Psoas muscle (tissue), 8 donors: ENCODE measurements around the gene RBP5. TPM values are rescaled to one million over a fixed set of nuclear protein-coding genes. Genes with fewer than 3 reads are reported as not detected.

Experiments used
- ATAC-seq, 4 donors: fragments of 200-7000 bp; cut with Tn5 transposase; one replicate each; pipeline ENCODE4 v1.9.1; 2020; ENCODE audit warnings: moderate library complexity in 3 of 4, mild to moderate bottlenecking in 2 of 4
- DNase-seq, 2 donors: peaks; one replicate each; pipeline ENCODE4 v3.0.0-alpha.2; 2020
- H3K27ac ChIP-seq: fragments of 200-600 bp; one replicate; pipeline ENCODE4 v1.8.0; 2022
- H3K27me3 ChIP-seq, 3 donors: fragments of 200-600 bp in 1 of 3; one replicate each; pipeline versions ENCODE4 v1.6.1 to v1.8.0; 2013 to 2022; ENCODE audit warnings: low read length in 2 of 3, mild to moderate bottlenecking in 2 of 3, moderate library complexity in 1 of 3; ENCODE audit not compliant: insufficient read depth in 3 of 3
- H3K36me3 ChIP-seq, 2 donors: fragments of 200-600 bp in 1 of 2; one replicate each; pipeline versions ENCODE4 v1.6.1 to v1.8.0; 2013 to 2022; ENCODE audit warnings: low read depth in 1 of 2, mild to moderate bottlenecking in 1 of 2, moderate library complexity in 1 of 2; ENCODE audit not compliant: insufficient read depth in 1 of 2
- H3K4me1 ChIP-seq: fragments of 200-600 bp; one replicate; pipeline ENCODE4 v1.8.0; 2022
- H3K4me3 ChIP-seq: fragments of 200-600 bp; one replicate; pipeline ENCODE4 v1.8.0; 2022; ENCODE audit warnings: mild to moderate bottlenecking
- H3K9me3 ChIP-seq: fragments of 200-600 bp; one replicate; pipeline ENCODE4 v1.8.0; 2022
- CTCF ChIP-seq: fragments of 200-600 bp; IDR thresholded peaks from one replicate; pipeline ENCODE4 v1.8.0; 2022; ENCODE audit warnings: antibody characterized with exemption
- whole genome bisulfite sequencing, 3 donors: extraction: QIAGEN DNeasy Blood & Tissue Kit; methylation state at CpG; one replicate each; pipeline versions ENCODE4 v1.1.6 to v1.1.7; 2013; 5-methylcytosine and 5-hydroxymethylcytosine counted together
- intact Hi-C, 2 donors: fragments of 100-400 bp; cut with DNase I; formaldehyde crosslinking; loops; one replicate each; pipeline versions ENCODE4 v1.11.0 to v1.14.2; 2022
- polyA plus RNA-seq, 3 donors: library from polyadenylated mRNA; stranded (reverse); fragments of 200-250 nt; gene quantifications; one replicate each; pipeline ENCODE4 v1.2.3, GENCODE V29; 2013
- total RNA-seq, 4 donors: library from RNA; stranded (reverse); fragmentation: NEBNext Ultra II Directional in 2 of 4; extraction: Animal tissue kit (Norgen Biotek cat#: 25700) in 2 of 4; gene quantifications; one replicate each; pipeline versions ENCODE4 v1.2.1 to v1.2.4, GENCODE V29; 2021 to 2023
- donor health status: healthy with polysubstance abuse.
- donor health status: DM: no; HTN: no; CAD: no; lungs with moderate emphysema.
- donor health status: Bipolar disorder and iron deficiency.
- donor health status: healthy.
- donor health status: DM: yes; HTN: yes; CAD: no.
- donor health status: DM: no; HTN: no; CAD: no.
- donor health status: DM: no; HTN: no; CAD: no.
- donor health status: DM: yes; HTN: yes; CAD: no.

Gene RBP5
- total and polyA plus RNA-seq, 7 donors, result 0.18 to 1.4 (median 0.61) TPM; not detected in 2

- Histone ChIP-seq H3K27ac (no peak overlapping the region), H3K4me1 (no peaks in the 10 kb centered on the region), H3K36me3 (no peaks in the 10 kb centered on the region), H3K4me3 (no peak overlapping the region), H3K9me3 (no peaks in the 10 kb centered on the region), H3K27me3 (no peaks in the 10 kb centered on the region)
- ATAC-seq (peak; percentile 30 to 73 (median 48)), DNase-seq (no peak)
- 37 to 45% (median 41%) methylated on average over 11 of the region's 11 CpGs for WGBS, 3 donors
- TF ChIP-seq CTCF, result peak; percentile 56
- intact Hi-C loops, result loop anchor here in 1 of 2 donors (10.0 kb wide), 1 partner anchor 490 kb away; no protein-coding TSS in a partner anchor
Measured at GRCh38 chr12:7144414-7145120, 15.9 kb upstream of the RBP5 start.

- TF ChIP-seq CTCF, result no peak
- Histone ChIP-seq H3K27ac (no peak overlapping the region), H3K36me3 (no peaks in the 10 kb centered on the region), H3K27me3 (no peaks in the 10 kb centered on the region), H3K9me3 (no peaks in the 10 kb centered on the region), H3K4me3 (no peak overlapping the region), H3K4me1 (no peaks in the 10 kb centered on the region)
- DNase-seq, result no peak
- ATAC-seq, result no peak
- intact Hi-C loops, result loop anchor here in 1 of 2 donors (1.0 to 10.0 kb wide), 2 partner anchors 45 to 491 kb away; no protein-coding TSS in a partner anchor
- WGBS, 3 donors, result 83 to 89% (median 87%) methylated on average over 7 of the region's 7 CpGs
Measured at GRCh38 chr12:7143564-7143963, 14.9 kb upstream of the RBP5 start.

- ATAC-seq (no peak), DNase-seq (no peak)
- Histone ChIP-seq H3K36me3 (no peaks in the 10 kb centered on the region), H3K9me3 (no peaks in the 10 kb centered on the region), H3K27ac (no peak overlapping the region), H3K4me3 (no peak overlapping the region), H3K27me3 (no peaks in the 10 kb centered on the region), H3K4me1 (no peaks in the 10 kb centered on the region)
- no peak for TF ChIP-seq CTCF
- intact Hi-C loops, result loop anchor here in 1 of 2 donors (1.0 to 10.0 kb wide), 2 partner anchors 45 to 492 kb away; no protein-coding TSS in a partner anchor
- 93 to 95% (median 93%) methylated on average over 18 of the region's 18 CpGs for WGBS, 3 donors
Measured at GRCh38 chr12:7142809-7143465, 14.2 kb upstream of the RBP5 start.

- no peaks in the 10 kb centered on the region for H3K9me3 ChIP-seq
- WGBS, 3 donors, result 59 to 76% (median 75%) methylated on average over 5 of the region's 5 CpGs
- no peaks in the 10 kb centered on the region for H3K27me3 ChIP-seq
- no peak overlapping the region for H3K27ac ChIP-seq
- intact Hi-C loops, result loop anchor here in 1 of 2 donors (10.0 kb wide), 1 partner anchor 493 kb away; no protein-coding TSS in a partner anchor
- ATAC-seq (peak in 2 of 4 donors; percentile 76), DNase-seq (no peak)
- peak; percentile 65 for TF ChIP-seq CTCF
- H3K36me3 ChIP-seq, result no peaks in the 10 kb centered on the region
- no peak overlapping the region for H3K4me3 ChIP-seq
- H3K4me1 ChIP-seq, result no peaks in the 10 kb centered on the region
Measured at GRCh38 chr12:7142056-7142644, 13.5 kb upstream of the RBP5 start.
